Cardiac muscle cell (in vitro differentiated cells and primary cell): Measurements from ENCODE around the gene APOBEC3H. TPM values are rescaled to one million over a fixed set of nuclear protein-coding genes. Genes with fewer than 3 reads are reported as not detected.
A peak's percentile ranks its signal among the peaks of the same experiment; 100 is the strongest.

Experiments used
- DNase-seq, 2 donors: peaks; one replicate each; pipeline versions ENCODE4 v3.0.0 to v3.0.0-alpha.2; 2010 to 2017; ENCODE audit warnings: low read depth in 1 of 2, low spot score in 1 of 2
- H3K27ac ChIP-seq: fragments of 200-600 bp; sonication (generic); 2 replicates; pipeline ENCODE4 v1.5.1; 2016
- H3K27me3 ChIP-seq: fragments of 200-600 bp; sonication (generic); 2 replicates; pipeline ENCODE4 v1.6.0; 2016; ENCODE audit warnings: control low read depth
- H3K36me3 ChIP-seq: fragments of 200-600 bp; sonication (generic); 2 replicates; pipeline ENCODE4 v1.5.1; 2016; ENCODE audit warnings: control low read depth
- H3K4me1 ChIP-seq: fragments of 200-600 bp; sonication (generic); 2 replicates; pipeline ENCODE4 v1.8.1; 2017; ENCODE audit warnings: low read depth, mild to moderate bottlenecking, mixed run types
- H3K4me3 ChIP-seq: fragments of 200-600 bp; sonication (generic); 2 replicates; pipeline ENCODE4 v1.5.1; 2016; ENCODE audit warnings: mild to moderate bottlenecking
- H3K9me3 ChIP-seq: fragments of 200-600 bp; sonication (generic); 2 replicates; pipeline ENCODE4 v1.5.1; 2017; ENCODE audit warnings: low read depth, mild to moderate bottlenecking, control low read depth
- polyA plus RNA-seq: library from polyadenylated mRNA; unstranded; fragments of >200 nt; fragmentation: Nextera tagmentation; extraction: Ambion mirVana; gene quantifications from 2 replicates; pipeline ENCODE4 v1.2.1, GENCODE V29; 2016
- total RNA-seq: library from RNA; depleted of rRNA; stranded (reverse); fragments of >200 nt; gene quantifications from 2 replicates; pipeline ENCODE4 v1.2.3, GENCODE V29; 2016
- TF ChIP-seq, protein P1 (sequence below): IDR thresholded peaks from 2 replicates; pipeline ENCODE4 v1.5.1; 2012; ENCODE audit warnings: low read depth, mild to moderate bottlenecking, low read length

Gene APOBEC3H
- total and polyA plus RNA-seq, 2 experiments from 2014 or later = 0.57 to 0.97 TPM

DNA sequence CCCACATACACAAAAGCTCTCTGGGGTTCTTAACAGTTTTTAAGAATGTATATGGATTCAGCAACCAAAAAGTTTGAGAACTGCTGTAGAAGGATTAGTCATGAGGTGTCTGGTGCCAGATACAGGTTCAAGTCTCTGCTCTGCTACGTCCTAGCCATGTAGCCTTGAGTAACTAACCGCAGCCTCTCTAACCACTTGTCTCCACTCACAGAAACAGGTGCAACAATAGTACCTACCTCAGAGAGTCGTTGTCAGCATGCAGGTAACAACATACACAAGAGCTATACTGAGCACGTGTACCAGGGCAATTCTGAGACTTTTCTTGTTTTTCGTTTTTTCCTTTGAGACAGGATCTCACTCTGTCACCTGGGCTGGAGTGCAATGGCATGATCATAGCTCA lies 28.6 kb downstream of the APOBEC3H start:
- TF ChIP-seq, protein P1, sequence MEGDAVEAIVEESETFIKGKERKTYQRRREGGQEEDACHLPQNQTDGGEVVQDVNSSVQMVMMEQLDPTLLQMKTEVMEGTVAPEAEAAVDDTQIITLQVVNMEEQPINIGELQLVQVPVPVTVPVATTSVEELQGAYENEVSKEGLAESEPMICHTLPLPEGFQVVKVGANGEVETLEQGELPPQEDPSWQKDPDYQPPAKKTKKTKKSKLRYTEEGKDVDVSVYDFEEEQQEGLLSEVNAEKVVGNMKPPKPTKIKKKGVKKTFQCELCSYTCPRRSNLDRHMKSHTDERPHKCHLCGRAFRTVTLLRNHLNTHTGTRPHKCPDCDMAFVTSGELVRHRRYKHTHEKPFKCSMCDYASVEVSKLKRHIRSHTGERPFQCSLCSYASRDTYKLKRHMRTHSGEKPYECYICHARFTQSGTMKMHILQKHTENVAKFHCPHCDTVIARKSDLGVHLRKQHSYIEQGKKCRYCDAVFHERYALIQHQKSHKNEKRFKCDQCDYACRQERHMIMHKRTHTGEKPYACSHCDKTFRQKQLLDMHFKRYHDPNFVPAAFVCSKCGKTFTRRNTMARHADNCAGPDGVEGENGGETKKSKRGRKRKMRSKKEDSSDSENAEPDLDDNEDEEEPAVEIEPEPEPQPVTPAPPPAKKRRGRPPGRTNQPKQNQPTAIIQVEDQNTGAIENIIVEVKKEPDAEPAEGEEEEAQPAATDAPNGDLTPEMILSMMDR = no peak
- Histone ChIP-seq H3K4me3 (no peak overlapping the region), H3K9me3 (no peaks in the 10 kb centered on the region), H3K27me3 (no peaks in the 10 kb centered on the region), H3K36me3 (no peaks in the 10 kb centered on the region), H3K27ac (no peak overlapping the region), H3K4me1 (peaks cover 12% of the 10 kb centered on the region)
- no peak for DNase-seq

- DNase-seq = no peak
- TF ChIP-seq, protein P1 = no peak
- H3K27ac ChIP-seq = no peak overlapping the region
These were observed 31.5 kb downstream of the APOBEC3H start for GRCh38 chr22:39128508-39128907.

GRCh38 chr22:39129081-39129480 lies 32.0 kb downstream of the APOBEC3H start:
- DNase-seq = no peak
- Histone ChIP-seq H3K4me3 (no peak overlapping the region), H3K36me3 (no peaks in the 10 kb centered on the region), H3K27ac (no peak overlapping the region), H3K27me3 (no peaks in the 10 kb centered on the region), H3K4me1 (peaks cover 18% of the 10 kb centered on the region), H3K9me3 (no peaks in the 10 kb centered on the region)
- TF ChIP-seq, protein P1 = no peak

More at GRCh38 chr22:39128508-39128907, 31.5 kb downstream of the APOBEC3H start:
- Histone ChIP-seq H3K4me1 (peaks cover 20% of the 10 kb centered on the region), H3K9me3 (no peaks in the 10 kb centered on the region), H3K36me3 (no peaks in the 10 kb centered on the region), H3K27me3 (no peaks in the 10 kb centered on the region), H3K4me3 (no peak overlapping the region)

GRCh38 chr22:39129746-39130145 lies 32.7 kb downstream of the APOBEC3H start:
- Histone ChIP-seq H3K27ac (peak overlapping the region; percentile 73), H3K4me3 (no peak overlapping the region), H3K4me1 (peaks cover 18% of the 10 kb centered on the region), H3K36me3 (no peaks in the 10 kb centered on the region), H3K9me3 (no peaks in the 10 kb centered on the region), H3K27me3 (no peaks in the 10 kb centered on the region)
- TF ChIP-seq, protein P1 = no peak
- DNase-seq = no peak

DNA sequence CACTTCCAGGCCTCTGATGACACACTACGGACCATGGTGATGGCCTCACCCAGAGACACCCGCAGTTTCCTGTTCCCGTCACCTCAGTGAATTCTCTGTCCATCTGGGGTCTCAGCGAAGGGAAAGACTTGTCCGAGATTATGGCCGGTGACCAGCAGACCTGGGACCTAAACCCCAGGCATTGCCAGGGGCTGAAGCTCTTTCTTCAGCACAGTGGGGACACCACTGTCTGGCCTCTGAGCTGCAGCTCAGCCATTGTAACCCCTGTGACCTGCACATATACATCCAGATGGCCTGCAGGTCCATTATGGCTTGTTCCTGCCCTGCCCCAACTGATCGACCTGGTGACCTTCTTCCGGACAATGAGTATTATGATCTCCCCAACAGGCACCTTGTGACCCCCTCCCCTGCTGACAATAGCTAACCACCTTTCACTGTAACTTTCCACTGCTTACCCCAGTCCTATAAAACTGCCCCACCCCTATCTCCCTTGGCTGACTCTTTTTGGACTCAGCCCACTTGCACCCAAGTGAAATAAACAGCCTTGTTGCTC lies 33.2 kb downstream of the APOBEC3H start:
- no peaks in the 10 kb centered on the region for H3K9me3 ChIP-seq
- TF ChIP-seq, protein P1 = no peak
- H3K36me3 ChIP-seq = no peaks in the 10 kb centered on the region
- no peak for DNase-seq
- peak overlapping the region; percentile 73 for H3K27ac ChIP-seq
- H3K4me1 ChIP-seq = peaks cover 18% of the 10 kb centered on the region
- H3K4me3 ChIP-seq = no peak overlapping the region
- no peaks in the 10 kb centered on the region for H3K27me3 ChIP-seq
